Kidney (tissue), 14 donors: ENCODE results near the gene KLHL34. TPM values are rescaled to one million over a fixed set of nuclear protein-coding genes. Genes with fewer than 3 reads are reported as not detected.

Experiments used
- DNase-seq, 5 donors: peaks; one replicate each; pipeline ENCODE4 v3.0.0-alpha.2; 2013 to 2020
- FAIRE-seq: peaks from 2 replicates; lab custom pipeline; 2012; peaks lifted over from hg19 to GRCh38; lab: Jason Lieb, UNC
- H3K27ac ChIP-seq, 2 donors: one replicate each; pipeline ENCODE4 v1.7.0; 2013; ENCODE audit warnings: low read depth in 2 of 2, low read length in 2 of 2, inconsistent platforms in 1 of 2
- H3K27me3 ChIP-seq: one replicate; pipeline ENCODE4 v1.7.1; 2013; ENCODE audit warnings: low read length, inconsistent platforms; ENCODE audit not compliant: control insufficient read depth, insufficient read depth
- H3K36me3 ChIP-seq, 3 donors: one replicate each; pipeline versions ENCODE4 v1.7.0 to v1.7.1; 2013; ENCODE audit warnings: low read length in 3 of 3, control low read depth in 1 of 3, inconsistent platforms in 1 of 3; ENCODE audit not compliant: insufficient read depth in 3 of 3, control insufficient read depth in 2 of 3
- H3K4me1 ChIP-seq, 3 donors: one replicate each; pipeline versions ENCODE4 v1.7.0 to v1.7.1; 2013; ENCODE audit warnings: low read length in 3 of 3, inconsistent platforms in 1 of 3, low read depth in 1 of 3; ENCODE audit not compliant: control insufficient read depth in 2 of 3, insufficient read depth in 2 of 3
- H3K4me3 ChIP-seq, 3 donors: one replicate each; pipeline versions ENCODE4 v1.7.0 to v1.8.1; 2013; ENCODE audit warnings: low read length in 3 of 3, control low read depth in 1 of 3, inconsistent platforms in 1 of 3
- H3K9ac ChIP-seq, 3 donors: one replicate each; pipeline versions ENCODE4 v1.7.0 to v1.7.1; 2013; ENCODE audit warnings: low read length in 3 of 3, control low read depth in 1 of 3, inconsistent platforms in 1 of 3
- H3K9me3 ChIP-seq, 3 donors: one replicate each; pipeline versions ENCODE4 v1.7.0 to v1.7.1; 2013; ENCODE audit warnings: low read length in 3 of 3, control low read depth in 1 of 3, inconsistent platforms in 1 of 3; ENCODE audit not compliant: control insufficient read depth in 2 of 3, insufficient read depth in 1 of 3
- CTCF ChIP-seq: IDR thresholded peaks from 3 replicates; pipeline ENCODE4 v1.5.1; 2012; ENCODE audit warnings: mild to moderate bottlenecking, moderate library complexity, borderline replicate concordance; ENCODE audit not compliant: insufficient read depth; ENCODE audit errors: extremely low read depth
- intact Hi-C: fragments of 100-400 bp; cut with DNase I; formaldehyde crosslinking; loops from one replicate; pipeline ENCODE4 v1.11.1; 2022
- polyA plus RNA-seq: library from polyadenylated mRNA; stranded (reverse); fragments of 350-450 nt; fragmentation: Illumina TruSeq; extraction: RNeasy Lipid Tissue Mini Kit (QIAGEN cat#74804); gene quantifications from one replicate; pipeline ENCODE4 v1.2.3, GENCODE V29; 2014; ENCODE audit warnings: low read depth, low replicate concordance; ENCODE audit not compliant: insufficient read depth
- total RNA-seq: library from RNA; stranded (reverse); fragmentation: NEBNext Ultra II Directional; extraction: Animal tissue kit (Norgen Biotek cat#: 25700); gene quantifications from one replicate; pipeline ENCODE4 v1.2.1, GENCODE V29; 2021
- donor health status: control.
- donor health status: control.
- donor health status: control.
- donor health status: control.
- donor health status: control.
- donor health status: DM: yes; HTN: yes; CAD: no.
- donor health status: Normal renal cell carcinoma (clear cell type).

The KLHL34 gene
- total and polyA plus RNA-seq, 2 donors from 2014 or later, result 0.09 TPM; not detected in 1

GRCh38 chrX:21700967-21701366 is 42.8 kb upstream of the KLHL34 start:
- H3K9ac ChIP-seq, result no peak overlapping the region
- no peaks in the 10 kb centered on the region for H3K4me1 ChIP-seq
- no peaks in the 10 kb centered on the region for H3K36me3 ChIP-seq
- no peak for TF ChIP-seq CTCF
- H3K4me3 ChIP-seq, result no peak overlapping the region
- H3K9me3 ChIP-seq, result no peaks in the 10 kb centered on the region
- no peak for FAIRE-seq
- H3K27ac ChIP-seq, result no peak overlapping the region
- no peak for DNase-seq
- peaks cover 3% of the 10 kb centered on the region for H3K27me3 ChIP-seq
- intact Hi-C loops, result no loop called here

GRCh38 chrX:21700275-21700674 is 42.1 kb upstream of the KLHL34 start:
- no peak overlapping the region for H3K27ac ChIP-seq
- intact Hi-C loops, result no loop called here
- DNase-seq, result peak in 1 of 5 donors; percentile 12
- H3K4me3 ChIP-seq, result no peak overlapping the region
- H3K36me3 ChIP-seq, result no peaks in the 10 kb centered on the region
- H3K4me1 ChIP-seq, result no peaks in the 10 kb centered on the region
- no peak overlapping the region for H3K9ac ChIP-seq
- H3K27me3 ChIP-seq, result peaks cover 3% of the 10 kb centered on the region
- no peaks in the 10 kb centered on the region for H3K9me3 ChIP-seq
- no peak for FAIRE-seq
- TF ChIP-seq CTCF, result no peak

- Histone ChIP-seq H3K27ac (no peak overlapping the region), H3K9ac (no peak overlapping the region), H3K9me3 (no peaks in the 10 kb centered on the region), H3K36me3 (no peaks in the 10 kb centered on the region), H3K4me3 (no peak overlapping the region), H3K27me3 (peaks cover 3% of the 10 kb centered on the region), H3K4me1 (no peaks in the 10 kb centered on the region)
- FAIRE-seq (no peak), DNase-seq (no peak)
- intact Hi-C loops, result no loop called here
- TF ChIP-seq CTCF, result no peak
These were observed 41.0 kb upstream of the KLHL34 start for GRCh38 chrX:21699136-21699535.

GRCh38 chrX:21698272-21698671 is 40.1 kb upstream of the KLHL34 start:
- peaks cover 2% of the 10 kb centered on the region for H3K27me3 ChIP-seq
- H3K4me3 ChIP-seq, result no peak overlapping the region
- TF ChIP-seq CTCF, result no peak
- no peaks in the 10 kb centered on the region for H3K9me3 ChIP-seq
- DNase-seq (no peak), FAIRE-seq (no peak)
- no peak overlapping the region for H3K27ac ChIP-seq
- H3K36me3 ChIP-seq, result no peaks in the 10 kb centered on the region
- H3K4me1 ChIP-seq, result no peaks in the 10 kb centered on the region
- intact Hi-C loops, result no loop called here
- H3K9ac ChIP-seq, result no peak overlapping the region
